ENCODE data around the gene CDKAL1.

Gene CDKAL1

GRCh38 chr6:20686142-20686541, 151.9 kb downstream of the CDKAL1 start:
- no peak for DNase-seq

- no peak for DNase-seq
Measured at GRCh38 chr6:20687494-20687893, 153.2 kb downstream of the CDKAL1 start.

- DNase-seq: no peak
Measured at GRCh38 chr6:20688710-20689500, 154.6 kb downstream of the CDKAL1 start.

DNA sequence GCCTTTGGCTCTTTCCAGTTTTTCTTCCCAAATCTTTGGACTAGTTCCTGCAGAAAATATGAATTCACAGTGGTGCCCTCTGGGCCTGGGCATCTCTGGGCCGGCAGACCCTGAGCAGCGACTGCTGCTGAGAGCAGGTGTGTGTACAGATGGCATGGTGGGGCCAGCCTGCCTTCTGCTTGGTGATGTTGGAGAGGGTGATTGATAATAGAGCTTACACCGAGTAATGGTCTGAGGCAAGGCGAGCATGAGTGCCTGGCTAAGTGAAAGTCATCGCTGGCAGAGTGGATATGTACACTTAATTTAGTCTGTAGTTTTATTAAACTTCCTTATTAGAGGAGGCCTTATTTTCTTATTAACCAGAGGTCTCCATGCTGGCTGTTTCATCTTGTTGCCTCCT, 156.9 kb downstream of the CDKAL1 start:
- DNase-seq: no peak

- no peak for DNase-seq
Measured at GRCh38 chr6:20692023-20692422, 157.8 kb downstream of the CDKAL1 start.

DNA sequence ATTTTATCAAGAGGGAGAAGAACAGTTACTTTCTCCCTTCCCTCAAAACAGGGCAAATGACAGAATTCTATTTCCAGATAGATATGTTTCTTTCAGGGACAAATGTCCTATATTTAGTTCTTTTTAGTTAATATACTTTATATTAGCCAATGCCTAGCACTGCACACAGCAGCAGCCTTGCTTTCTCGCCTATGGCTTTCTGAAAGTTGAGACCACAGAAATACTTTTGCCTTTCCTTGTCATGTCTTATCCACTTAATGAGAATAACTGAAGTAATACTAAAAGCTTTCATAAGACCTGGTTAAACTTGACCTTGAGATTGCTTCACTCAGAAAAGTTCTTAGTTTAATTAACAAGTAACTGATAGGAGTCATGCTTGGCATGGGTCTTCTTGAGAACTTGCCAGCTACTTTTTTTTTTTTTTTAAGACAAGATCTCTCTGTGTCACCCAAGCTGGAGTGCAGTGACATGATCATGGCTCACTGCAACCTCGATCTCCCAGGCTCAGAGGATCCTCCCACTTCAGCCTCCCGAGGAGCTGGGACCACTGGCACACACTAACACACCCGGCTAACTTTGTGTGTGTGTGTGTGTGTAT, 159.3 kb downstream of the CDKAL1 start:
- DNase-seq: no peak

DNA sequence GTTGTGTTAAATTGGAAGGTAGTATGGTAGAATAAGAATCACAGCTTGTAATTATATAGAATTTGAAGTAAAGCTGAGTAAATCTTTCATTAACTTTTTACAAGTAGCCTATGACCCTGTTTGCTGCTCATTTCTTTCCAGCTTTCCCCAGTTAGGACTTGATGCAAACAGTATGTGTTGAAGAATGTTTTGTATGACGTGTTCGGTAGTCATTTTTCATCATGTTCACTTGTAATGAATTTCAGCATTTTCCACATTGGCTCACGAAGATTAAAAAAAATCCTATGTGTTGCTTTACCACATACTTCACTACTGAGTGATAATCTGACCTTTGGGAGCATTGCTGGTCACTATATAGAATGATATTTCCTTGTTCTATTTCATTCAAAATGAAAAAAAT, 162.4 kb downstream of the CDKAL1 start:
- no peak for DNase-seq

DNA sequence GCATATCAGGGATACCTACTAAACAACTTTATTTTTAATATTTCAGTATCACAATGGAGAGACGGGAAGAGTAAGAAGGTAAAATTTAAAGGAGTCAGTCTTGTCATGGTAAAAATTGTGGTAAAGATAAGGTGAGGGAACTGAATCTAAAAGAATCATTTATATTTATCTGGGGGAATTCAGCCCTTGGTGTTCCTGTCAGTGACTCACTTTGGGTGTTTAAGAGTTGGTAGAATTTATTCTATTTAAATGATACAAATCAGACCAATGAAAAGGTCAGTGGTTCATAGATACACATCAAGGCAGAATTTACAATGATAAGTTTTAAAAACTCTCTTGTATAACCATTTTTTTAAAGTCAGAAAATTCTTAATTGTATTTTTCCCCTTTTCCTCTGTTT, 164.4 kb downstream of the CDKAL1 start:
- no peak for DNase-seq

GRCh38 chr6:20699402-20699801, 165.1 kb downstream of the CDKAL1 start:
- DNase-seq: no peak

DNA sequence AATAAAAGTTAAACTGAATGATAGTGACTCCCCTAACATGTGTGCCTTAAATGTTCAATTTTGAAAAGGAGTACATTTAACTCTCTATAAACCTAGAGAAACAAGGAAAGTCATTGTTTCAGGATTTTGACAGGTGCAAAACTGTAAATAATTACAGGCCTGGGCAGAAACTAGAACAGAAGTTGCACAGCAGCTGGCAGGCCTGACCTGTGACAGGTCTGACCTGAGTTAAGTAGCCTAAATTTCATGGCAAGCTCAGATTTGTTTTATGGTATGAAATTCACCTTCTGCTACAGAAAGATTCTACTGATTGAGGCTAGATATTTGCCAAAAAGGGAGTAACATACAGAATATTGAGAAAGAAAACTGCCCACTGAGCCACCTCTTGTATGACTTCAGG, 166.1 kb downstream of the CDKAL1 start:
- DNase-seq: no peak

DNA sequence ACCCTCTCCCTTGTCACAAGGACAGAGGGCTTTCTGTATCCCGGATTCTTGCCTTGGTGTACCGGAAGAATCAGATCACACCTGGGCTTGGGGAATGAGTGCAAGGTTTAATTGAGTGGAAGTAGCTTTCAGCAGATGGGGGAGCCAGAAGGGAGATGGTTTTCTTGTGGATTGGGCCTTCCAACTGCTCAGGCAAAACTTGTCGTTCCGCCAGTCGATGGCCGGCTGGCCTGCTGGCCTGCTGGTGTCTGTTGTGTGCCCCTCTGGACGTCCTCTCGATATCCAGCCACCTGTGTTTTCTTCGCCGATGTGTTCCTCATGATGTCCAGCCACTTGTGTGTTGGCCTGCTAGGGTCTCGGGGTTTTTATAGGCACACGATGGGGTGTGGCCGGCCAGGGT, 168.1 kb downstream of the CDKAL1 start:
- DNase-seq: no peak

DNA sequence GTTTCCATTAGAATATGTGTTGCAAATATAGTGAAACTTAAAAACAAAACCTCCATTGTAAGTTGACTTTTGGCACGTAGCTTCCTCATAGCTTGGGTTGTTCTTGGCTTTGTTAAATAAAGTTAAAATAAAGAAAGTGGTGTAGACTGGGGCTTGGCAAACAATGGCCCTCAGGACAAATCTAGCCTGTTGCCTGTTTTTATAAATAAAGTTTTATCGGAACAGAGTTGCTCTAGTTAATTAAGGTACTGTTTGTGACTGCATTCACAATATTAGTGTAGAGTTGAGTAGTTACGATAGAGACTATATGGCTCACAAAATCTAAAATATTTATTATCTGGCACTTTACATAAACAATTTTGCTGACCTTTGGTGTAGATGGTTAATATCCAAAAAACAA, 168.8 kb downstream of the CDKAL1 start:
- DNase-seq: no peak

DNA sequence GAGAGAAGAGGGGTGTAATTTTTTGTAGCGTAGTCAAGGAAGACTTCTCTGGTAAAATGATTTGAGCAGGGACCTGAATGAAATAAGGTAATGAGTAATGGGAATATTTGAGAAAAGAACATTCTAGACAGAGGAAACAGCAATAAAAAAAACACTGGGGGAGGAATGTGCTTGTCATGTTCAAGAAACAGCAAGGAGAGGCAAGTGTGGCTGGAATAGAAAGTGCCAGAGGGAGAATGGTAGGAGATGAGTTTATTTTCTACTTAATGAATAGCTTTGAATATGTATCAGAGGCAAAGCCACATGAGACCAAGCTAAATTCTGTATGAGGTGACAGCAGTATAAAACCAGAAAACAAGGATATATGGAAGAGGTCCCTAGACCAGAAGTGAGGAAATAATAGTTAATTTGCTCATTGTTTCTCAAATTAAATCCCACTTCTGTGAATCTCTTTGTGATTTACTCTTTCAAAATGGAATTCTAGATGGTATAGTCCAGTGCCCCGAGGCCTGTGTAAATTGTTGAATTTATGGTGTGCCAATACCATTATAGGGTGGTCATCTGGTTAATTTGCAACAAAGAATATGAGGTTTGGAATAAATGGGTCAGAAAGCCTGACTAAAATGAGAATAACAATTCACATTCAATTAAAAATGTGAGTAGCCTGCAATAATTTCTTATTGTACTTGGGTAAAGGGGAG, 170.2 kb downstream of the CDKAL1 start:
- DNase-seq: no peak

DNA sequence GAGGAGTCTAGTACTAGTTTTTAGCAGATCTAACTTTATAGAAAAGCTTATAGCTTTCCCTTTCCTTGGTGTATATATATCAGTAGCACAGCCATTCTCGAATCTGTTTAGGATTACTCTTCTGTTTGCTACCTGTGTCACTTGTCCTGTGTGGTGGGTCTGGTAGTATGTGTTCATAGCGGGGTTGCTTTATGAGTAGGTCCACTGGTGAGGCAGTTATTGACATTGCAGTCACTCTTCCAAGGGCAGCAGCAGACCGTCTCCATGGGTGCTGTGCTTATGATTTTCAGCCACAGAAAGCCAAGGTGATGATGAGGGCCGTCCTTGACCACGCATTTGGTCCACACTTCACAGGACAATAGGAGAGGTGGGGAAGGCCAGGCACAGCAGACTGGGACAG, 171.5 kb downstream of the CDKAL1 start:
- DNase-seq: no peak

DNA sequence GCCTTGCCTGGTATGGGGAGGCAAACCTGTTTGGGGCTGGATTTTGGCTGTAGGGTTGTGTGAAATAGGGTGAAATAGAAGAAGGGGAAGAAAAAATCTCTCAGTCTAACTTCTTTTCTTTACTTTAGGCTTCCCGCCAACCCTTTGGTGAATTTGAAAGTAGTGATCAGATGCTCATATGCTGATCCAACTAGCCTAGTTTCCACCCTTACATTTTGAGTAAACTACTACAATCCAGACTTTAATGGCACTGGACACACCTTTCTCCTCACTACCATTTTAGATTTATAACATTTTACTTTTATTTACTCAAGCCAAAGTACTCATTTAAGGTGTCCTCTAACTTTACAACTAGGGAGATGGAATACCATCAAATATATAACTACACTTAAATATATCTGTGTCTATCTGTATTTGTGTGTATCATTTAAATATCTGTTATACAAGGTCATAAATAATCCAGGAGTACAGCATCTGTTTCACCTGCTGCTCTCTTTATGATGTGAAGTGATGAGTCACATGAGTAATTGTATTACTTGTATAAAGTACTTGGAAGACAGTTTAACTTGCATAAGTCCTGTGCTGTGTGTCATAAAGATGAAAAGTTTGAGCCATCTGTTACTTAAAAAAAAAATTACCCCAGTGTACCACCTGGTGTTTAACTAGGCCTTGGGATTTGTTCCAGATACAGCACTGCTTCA, 172.1 kb downstream of the CDKAL1 start:
- DNase-seq: no peak

DNA sequence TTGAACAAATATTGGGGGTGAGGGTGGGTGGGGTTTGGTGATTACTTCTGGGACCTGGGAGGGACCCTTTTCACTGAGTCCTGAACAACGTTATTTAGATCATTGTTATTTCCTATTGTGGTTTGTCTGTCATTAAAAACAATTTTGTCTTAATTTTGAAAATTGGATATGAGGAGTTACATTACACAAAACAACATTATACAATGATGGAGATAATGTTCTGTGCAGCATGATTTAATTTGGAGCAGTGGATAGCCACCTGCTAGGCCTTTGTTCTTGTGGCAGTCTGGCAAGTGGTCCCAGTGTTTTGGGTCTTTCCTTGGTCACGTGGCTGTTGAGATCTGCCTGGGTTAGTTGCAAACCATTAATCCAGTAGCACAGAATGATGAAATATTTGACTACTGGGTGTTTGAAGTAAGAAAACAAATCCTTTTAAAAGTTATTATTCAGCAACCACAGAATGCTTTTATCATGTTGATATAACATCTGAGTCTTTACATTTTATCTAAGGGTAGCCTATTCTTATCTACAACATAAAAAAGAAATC, 172.8 kb downstream of the CDKAL1 start:
- DNase-seq: no peak

DNA sequence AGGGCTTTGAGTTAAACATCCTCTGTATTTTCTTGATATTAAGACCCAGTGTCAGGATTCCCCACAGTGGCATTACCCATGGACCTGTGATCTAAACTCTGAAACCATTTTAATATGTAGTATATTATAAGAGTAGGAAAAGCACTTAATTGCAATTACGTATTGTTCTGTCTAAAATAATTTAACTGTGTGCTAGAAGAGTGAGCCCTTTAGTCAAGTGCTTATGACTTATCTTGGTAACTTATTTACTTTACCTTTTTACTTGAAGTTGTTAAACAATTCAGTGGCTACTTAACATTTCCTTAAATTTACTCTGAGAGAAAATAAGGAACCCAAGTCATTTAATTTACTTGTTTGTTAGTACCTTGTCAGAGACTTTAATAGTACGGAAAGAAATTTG, 173.6 kb downstream of the CDKAL1 start:
- no peak for DNase-seq

GRCh38 chr6:20708367-20709124, 174.3 kb downstream of the CDKAL1 start:
- DNase-seq: no peak

- DNase-seq: no peak
Measured at GRCh38 chr6:20709451-20709850, 175.2 kb downstream of the CDKAL1 start.

DNA sequence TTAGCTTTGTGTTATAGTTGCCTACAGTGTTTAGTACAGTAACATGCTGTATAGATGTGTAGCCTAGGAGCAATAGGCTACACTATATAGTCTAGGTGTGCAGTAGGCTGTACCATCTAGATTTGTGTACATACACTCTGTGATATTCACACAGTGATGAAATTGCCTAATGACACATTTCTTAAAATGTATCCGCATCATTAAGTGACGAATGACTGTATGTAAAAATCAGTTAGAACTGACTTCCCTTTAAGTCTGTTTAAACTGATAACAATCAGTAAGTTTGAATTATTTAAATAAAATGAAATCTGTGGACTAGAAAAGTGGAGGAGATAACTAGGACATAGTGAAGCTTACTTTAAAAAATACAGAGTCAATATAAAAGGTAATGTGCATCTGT, 176.1 kb downstream of the CDKAL1 start:
- DNase-seq: no peak

DNA sequence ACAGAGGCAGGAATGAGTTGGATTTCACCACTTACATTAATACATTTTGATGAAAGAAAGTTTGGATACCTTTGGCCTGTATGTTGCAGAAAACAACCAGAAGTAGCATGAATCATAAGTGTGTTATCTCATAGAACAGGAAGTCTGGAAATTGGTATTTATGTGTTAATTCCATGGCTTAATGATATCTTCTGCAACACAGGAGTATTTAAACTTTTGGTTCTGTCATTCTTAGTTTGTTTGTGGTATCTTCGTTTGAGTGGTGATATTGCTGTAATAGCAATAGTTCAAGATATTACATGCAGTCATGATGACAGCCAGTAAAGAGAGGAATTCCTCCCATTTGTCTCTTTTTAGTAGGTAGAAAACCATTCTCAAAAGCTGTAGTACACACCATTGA, 177.3 kb downstream of the CDKAL1 start:
- DNase-seq: no peak

GRCh38 chr6:20712011-20712410, 177.8 kb downstream of the CDKAL1 start:
- DNase-seq: no peak

Measured in NK-92 treated with Interleukin-12 subunit alpha and Interleukin-12 subunit beta, amount 100 ng/mL, for 24 hours (cell line).